Putamen (tissue), 1 donor: ENCODE measurements around the gene RPL18A.

Experiments
- DNase-seq: peaks from one replicate; pipeline ENCODE4 v3.0.0-alpha.2; 2016; ENCODE audit warnings: low spot score

Gene RPL18A

DNA sequence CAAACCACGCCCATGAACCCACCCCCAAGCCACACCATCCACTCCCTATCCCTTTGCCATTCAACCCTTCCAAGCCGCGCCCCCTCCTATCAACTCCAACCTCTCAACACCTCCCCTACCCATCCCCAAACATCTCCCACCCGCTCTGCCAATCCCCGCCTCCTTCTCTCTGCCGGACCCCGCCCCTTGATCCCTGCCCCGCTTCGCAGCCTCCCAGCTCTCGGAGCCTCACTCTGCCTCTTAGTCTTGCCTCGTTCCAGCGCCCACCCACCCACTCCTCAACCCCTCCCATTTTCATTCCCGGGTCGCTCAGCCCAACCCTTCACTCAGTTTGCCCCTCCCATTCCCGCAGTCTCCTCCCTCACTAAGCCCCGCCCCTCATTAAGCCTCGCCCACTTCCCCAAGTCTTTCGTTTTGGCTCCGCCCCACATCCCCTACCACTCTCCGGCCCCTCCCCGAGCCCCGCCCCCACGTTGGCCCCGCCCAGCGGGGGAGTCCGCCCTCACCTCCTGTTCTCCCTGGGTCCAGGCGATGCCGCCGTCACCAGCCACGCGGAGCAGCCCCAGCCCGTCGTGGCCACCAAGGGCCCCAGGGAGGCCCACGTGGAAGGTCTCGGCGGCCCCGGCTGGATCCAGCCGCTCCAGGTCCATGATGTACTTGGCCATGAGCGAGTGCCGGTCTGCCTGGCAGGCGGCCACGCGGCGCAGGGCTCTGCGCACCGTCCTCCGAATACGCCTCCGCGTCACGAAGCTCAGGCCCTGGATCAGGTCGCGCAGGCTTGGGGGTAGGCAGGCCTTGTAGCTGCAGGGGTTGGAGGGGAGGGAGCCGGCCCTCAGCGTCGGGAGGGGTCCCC, 17.7 kb upstream of the RPL18A start:
- no peak for DNase-seq

DNA sequence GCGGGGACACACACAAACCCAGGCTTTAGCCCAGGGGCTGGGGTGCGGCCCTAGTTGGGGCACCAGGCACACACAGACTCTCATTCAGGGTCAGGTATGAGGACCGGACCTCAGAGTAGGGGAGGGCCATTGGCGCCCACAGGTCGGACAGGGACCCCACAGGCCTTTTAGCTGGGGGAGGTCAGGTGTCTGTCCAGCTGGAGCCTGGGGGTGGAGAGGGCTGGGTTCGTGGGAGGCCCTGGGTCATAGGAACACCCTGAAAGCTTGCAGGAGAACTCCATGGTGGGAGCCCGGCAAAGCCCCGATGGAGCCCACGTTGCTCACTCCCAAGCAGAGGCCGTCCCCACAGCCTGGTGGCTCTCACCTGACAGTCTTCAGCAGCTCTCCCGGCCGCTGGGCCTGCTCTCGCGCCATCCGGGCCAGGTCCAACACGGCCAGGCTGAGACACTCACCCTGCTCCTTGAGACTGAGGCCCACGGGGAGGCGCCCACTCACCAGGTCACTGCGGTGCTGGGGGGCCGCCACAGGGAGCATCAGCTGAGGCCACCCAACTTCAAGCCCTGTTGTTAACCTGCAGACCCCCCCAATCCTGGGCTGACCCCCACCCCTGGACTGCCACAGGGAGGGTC, 16.9 kb upstream of the RPL18A start:
- no peak for DNase-seq

- DNase-seq, result no peak
Measured at GRCh38 chr19:17843292-17843827, 16.4 kb upstream of the RPL18A start.

DNA sequence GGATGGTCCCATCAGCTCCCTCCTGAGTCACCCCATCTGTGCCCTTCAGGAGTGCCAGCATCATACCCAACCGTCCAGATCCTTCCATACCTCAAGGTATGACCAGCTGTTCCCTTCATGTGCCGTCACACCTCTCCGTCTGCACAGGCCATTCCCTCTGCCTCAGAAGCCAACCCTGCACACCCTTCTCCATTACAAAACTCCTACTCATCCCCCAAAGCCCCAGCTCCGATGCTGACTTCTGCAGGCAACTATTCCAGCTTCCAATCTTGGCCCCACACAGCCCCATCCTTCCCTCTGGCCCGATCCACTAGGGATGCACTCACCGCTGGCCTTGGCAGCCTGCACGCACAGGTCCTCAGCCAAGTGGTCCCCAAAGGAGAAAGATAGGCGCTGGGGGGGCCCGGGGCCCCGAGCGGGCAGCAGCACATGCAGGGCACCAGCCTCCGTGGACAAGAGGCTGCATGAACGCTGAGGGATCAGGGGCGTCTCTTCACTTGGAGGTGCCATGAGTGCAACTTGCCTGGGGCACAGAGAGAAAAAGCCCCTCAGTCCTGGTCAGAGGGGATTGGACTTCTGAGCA, 15.7 kb upstream of the RPL18A start:
- DNase-seq, result no peak

DNA sequence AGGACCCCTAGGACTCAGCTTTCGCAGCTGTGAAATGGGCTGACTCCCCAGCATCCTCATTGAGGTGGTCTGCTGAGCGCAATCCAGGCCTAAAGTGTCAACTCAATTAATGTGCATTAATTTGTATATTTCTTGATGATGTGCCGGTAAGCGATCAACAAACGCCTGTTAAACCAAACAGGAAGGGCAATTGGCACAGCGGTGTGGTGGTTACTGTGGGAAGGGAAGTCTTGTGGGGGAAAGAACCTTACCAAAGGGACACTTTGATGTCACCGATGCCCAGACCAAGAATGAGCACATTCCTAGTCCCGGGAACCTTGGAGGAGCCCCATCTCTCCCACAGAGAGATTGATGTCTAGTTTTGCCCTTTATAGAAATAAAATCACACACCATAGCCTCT, 13.6 kb upstream of the RPL18A start:
- DNase-seq, result no peak

GRCh38 chr19:17847538-17848366, 12.0 kb upstream of the RPL18A start, which contains the start of gene JAK3:
JAK3 (minus strand) TSS chr19:17847982; CDS start chr19:17844417, 3,565 bp downstream.
- DNase-seq, result no peak

GRCh38 chr19:17848595-17849292, 11.0 kb upstream of the RPL18A start:
- DNase-seq, result no peak

GRCh38 chr19:17854061-17854460, 5.6 kb upstream of the RPL18A start:
- no peak for DNase-seq

- no peak for DNase-seq
Measured at GRCh38 chr19:17855280-17856152, 4.2 kb upstream of the RPL18A start.

DNA sequence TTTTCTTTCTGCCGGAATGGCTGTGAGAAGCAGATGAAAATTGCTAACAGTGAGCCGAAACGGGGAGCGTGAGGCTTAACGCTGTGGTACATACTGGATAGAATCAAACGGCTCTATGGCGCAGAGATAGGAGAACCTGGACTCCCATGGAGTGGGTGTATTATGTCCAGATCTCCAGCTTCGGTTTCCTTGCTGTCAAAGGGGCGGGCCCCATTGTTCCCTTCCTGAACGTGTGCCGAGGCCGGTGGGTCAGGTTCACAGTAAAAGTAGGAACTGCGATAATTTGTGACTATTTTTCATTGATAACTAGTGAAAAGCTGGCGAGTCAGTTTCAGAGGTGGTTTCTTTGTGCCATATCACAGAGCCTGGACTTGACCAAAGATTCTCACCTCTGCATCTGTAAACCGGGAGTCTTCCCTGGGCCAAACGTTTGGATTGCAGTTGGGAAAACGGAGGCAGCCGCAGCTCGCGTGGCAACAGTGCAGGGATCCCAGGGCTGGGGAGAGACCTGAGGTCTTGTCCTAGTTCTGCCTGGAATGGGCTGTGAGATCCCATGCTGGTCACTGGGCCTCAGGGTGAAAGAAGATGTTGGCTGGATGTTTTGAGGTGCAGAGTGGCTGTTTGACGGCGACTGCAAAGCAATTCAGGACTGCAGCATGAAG, 752 bp downstream of the RPL18A start:
- DNase-seq, result no peak

DNA sequence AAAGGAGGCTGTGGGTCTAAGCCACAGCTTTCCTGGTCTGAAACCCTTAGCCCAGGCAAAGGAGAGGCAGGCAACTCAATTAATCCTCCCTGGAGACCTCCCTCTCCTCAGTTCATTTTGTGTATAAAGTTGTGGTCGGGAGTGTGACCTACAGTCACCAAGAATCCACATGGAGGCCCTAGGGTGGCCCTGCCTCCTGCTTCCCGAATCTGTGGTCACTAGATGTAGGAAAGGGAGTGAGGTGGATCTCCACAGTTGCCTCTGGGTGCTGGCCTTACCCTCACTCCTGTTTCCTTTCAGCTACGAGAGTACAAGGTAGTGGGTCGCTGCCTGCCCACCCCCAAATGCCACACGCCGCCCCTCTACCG, 1.3 kb downstream of the RPL18A start:
- no peak for DNase-seq

DNA sequence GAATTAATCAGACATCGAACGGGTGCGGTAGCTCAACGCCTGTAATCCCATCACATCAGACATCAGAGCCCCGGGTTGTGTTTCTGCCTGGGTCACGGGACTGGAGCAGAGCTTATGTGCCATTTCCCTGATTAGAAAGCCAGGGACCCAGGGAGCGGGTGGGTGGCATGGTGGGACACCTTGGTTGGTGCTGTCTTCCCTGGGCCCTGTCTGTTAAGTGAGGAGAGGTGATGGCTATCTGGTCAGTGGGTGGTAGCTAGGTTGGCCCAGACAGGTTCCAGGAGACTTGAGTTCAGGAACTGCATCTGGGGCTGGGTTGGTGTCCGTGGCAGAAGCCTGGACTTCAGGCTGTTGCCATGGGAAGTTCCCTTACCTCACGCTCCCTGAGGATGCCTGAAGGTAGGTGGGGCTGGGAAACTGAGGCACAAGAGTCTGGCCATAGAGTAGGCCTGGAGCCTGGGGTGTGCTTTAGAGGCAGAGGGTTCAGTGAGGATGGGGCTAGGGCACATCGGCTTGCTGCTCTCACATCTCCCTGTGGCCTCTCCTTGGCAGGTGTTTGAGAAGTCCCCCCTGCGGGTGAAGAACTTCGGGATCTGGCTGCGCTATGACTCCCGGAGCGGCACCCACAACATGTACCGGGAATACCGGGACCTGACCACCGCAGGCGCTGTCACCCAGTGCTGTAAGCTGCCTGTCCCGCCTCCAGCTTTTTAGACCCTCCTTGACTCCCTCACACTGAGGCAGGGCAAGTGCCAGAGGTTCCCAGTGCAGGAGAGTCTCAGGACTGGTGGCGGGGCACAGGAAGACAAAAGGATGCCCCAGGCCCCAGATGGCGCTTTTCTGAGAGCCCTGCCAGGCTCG, 2.1 kb downstream of the RPL18A start:
- no peak for DNase-seq

DNA sequence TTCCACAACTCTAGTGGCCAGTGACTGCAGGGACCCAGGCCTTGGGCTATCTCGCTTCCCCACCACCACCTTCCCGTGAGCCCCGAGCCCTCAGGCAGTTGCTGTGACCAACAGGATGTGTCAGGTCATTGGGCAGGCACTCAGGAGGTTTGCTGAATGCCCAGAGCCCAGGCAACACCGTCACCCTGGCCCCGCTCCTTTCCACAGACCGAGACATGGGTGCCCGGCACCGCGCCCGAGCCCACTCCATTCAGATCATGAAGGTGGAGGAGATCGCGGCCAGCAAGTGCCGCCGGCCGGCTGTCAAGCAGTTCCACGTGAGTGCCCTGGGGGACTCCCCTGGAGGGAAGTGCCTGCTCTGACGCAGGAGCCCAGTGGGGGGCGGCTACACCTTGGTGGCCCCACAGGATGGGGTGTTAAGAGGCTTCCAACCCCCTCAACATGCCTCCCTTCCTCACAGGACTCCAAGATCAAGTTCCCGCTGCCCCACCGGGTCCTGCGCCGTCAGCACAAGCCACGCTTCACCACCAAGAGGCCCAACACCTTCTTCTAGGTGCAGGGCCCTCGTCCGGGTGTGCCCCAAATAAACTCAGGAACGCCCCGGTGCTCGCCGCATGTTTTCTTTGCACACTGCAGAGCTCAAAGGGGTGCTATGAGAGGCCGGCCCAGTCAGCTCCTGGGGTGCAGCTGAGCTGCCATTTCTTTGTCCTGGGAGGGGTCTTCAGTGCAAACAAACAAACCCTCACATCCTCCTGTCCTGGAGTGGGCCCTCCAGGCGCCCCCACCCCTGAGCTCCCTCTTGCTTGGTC, 3.2 kb downstream of the RPL18A start:
- no peak for DNase-seq

GRCh38 chr19:17863520-17864182, 3.9 kb downstream of the RPL18A start:
- DNase-seq, result no peak

DNA sequence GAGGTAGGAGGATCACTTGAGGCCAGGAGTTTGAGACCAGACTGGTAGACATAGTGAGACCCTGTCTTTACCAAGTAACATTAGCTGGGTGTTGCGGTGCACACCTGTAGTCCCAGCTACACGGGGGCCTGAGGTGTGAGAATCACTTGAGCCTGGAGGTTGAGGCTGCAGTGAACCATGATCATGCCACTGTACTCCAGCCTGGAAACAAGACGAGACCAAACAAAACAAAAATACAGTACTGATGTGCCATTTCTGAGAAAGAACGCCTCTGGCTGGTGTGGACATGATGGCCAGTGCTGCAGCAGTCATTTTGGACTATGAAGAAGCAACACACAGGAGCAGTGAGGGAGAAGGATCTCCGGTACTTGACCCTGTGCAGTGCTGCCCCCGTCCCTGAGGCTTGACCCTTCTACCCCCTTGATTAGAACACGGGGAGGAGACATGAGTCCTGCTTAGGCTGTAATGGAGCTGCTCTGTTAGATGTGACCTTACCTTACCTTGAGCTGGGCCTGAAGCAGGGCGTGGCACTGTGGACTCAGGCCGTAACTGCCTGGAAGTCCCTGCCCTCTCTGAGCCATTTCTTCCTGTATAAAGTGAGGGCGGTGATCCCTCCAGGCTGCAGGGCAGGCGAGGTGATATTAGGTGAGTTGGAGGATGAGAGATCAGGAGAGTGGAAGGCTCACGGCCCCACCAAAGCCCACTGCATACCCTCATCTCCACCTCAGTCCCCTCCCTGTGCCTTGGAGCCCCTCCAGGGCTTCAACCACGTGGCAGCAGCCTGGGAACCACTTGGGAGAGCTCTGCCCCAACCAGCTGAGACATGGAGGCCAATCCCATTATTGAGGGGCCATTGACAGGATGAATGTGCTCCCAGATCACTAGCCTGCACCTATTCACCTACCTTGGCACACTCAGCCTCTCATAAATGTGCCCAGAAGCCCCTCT, 5.9 kb downstream of the RPL18A start:
- no peak for DNase-seq

- no peak for DNase-seq
Measured at GRCh38 chr19:17866312-17866963, 6.7 kb downstream of the RPL18A start.
